Stimulated activated CD8-positive, alpha-beta memory T cell treated with anti-CD3 and anti-CD28 coated beads, Interleukin-7, amount 100 ng/mL, for 4 hours (primary cell): ENCODE data around the gene ZFP90.
A peak's percentile ranks its signal among the peaks of the same experiment; 100 is the strongest.

Experiments
- DNase-seq, 2 donors: peaks; one replicate each; pipeline ENCODE4 v3.0.0-alpha.2; 2020; ENCODE audit warnings: low read depth in 2 of 2

The ZFP90 gene

GRCh38 chr16:68577352-68577853 is 38.3 kb downstream of the ZFP90 start:
- DNase-seq = no peak

GRCh38 chr16:68590201-68590994 is 51.3 kb downstream of the ZFP90 start:
- peak; percentile 19 to 25 for DNase-seq

GRCh38 chr16:68592466-68593337 is 53.6 kb downstream of the ZFP90 start:
- no peak for DNase-seq

- DNase-seq = no peak
Measured at GRCh38 chr16:68596266-68596665, 57.2 kb downstream of the ZFP90 start.

GRCh38 chr16:68599586-68599985 is 60.5 kb downstream of the ZFP90 start:
- no peak for DNase-seq

GRCh38 chr16:68605746-68606145 is 66.7 kb downstream of the ZFP90 start:
- no peak for DNase-seq

GRCh38 chr16:68607443-68607842 is 68.4 kb downstream of the ZFP90 start:
- no peak for DNase-seq

- DNase-seq = no peak
Measured at GRCh38 chr16:68608330-68608729, 69.2 kb downstream of the ZFP90 start.

- no peak for DNase-seq
Measured at GRCh38 chr16:68612996-68613395, 73.9 kb downstream of the ZFP90 start.

- no peak for DNase-seq
Measured at GRCh38 chr16:68617734-68618133, 78.6 kb downstream of the ZFP90 start.
